Gastrocnemius medialis (tissue), 4 donors: Measurements from ENCODE around the gene LGALS9.

Source experiments
- CTCF ChIP-seq, 5 experiments: fragments of 450-650 bp in 3 of 5; fragments of 200-600 bp in 2 of 5; sonication (generic) in 2 of 5; IDR thresholded peaks in 4 of 5; conservative IDR thresholded peaks in 1 of 5; 1 replicate in 4 of 5; 2 replicates in 1 of 5; pipeline ENCODE4 v1.5.1; 2016 to 2019; ENCODE audit warnings: antibody characterized with exemption in 5 of 5, mild to moderate bottlenecking in 3 of 5, moderate library complexity in 3 of 5
- POLR2A ChIP-seq, 2 donors: fragments of 450-650 bp; IDR thresholded peaks; one replicate each; pipeline ENCODE4 v1.6.1; 2017; ENCODE audit warnings: antibody characterized with exemption in 2 of 2, mild to moderate bottlenecking in 2 of 2, moderate library complexity in 2 of 2

GRCh38 chr17:27631897-27632725, 1.1 kb downstream of the LGALS9 start:
- TF ChIP-seq CTCF (IDR thresholded peaks at IDR 0.05 in 4 of 5, conservative IDR thresholded peaks at IDR 0.05 in 1 of 5) (no peak), POLR2A (IDR thresholded peaks at IDR 0.05) (no peak)
